HCT116 (cell line): ENCODE results near the gene CIRBP. TPM values are rescaled to one million over a fixed set of nuclear protein-coding genes. Genes with fewer than 3 reads are reported as not detected.

Experiments
- ATAC-seq: fragments of 200-7000 bp; cut with Tn5 transposase; 2 replicates; pipeline ENCODE4 v1.9.1; 2020; ENCODE audit warnings: mild to moderate bottlenecking, moderate library complexity
- BruUV-seq: library from RNA; stranded (reverse); fragments of 400-500 nt; replicated peaks from 2 replicates; lab custom pipeline; 2021; lab: Mats Ljungman, UMichigan
- CTCF ChIA-PET: fragments of 300-600 bp; sonication (Branson Sonifier 250); formaldehyde crosslinking; loops from one replicate; lab custom pipeline; 2021; ENCODE audit warnings: antibody characterized with exemption; lab: Charles Lee
- POLR2A ChIA-PET: fragments of 300-600, 350-600 bp; sonication (Branson Sonifier 250); formaldehyde crosslinking; loops from one replicate; lab custom pipeline; 2021; ENCODE audit warnings: antibody characterized with exemption; lab: Charles Lee
- RAD21 ChIA-PET, 2 experiments: fragments of 300-600 bp; sonication (Branson Sonifier 250); formaldehyde crosslinking; loops; one replicate each; lab custom pipeline; 2023; ENCODE audit warnings: low total read pairs in 2 of 2; ENCODE audit not compliant: uncharacterized antibody in 2 of 2, unreplicated experiment in 2 of 2, low non-redundant PET in 1 of 2; lab: Charles Lee
- DNase-seq: peaks from one replicate; pipeline ENCODE4 v3.0.0-alpha.2; 2010; ENCODE audit warnings: low read depth, low spot score
- H2AFZ ChIP-seq: fragments of 200-600 bp; shearing (Covaris generic), sonication (generic); 2 replicates; pipeline ENCODE4 v1.6.1; 2017; ENCODE audit warnings: low read depth, mixed run types, mixed read lengths, antibody characterized with exemption, low read length; ENCODE audit not compliant: poor library complexity, severe bottlenecking
- H3K27ac ChIP-seq: 2 replicates; pipeline ENCODE4 v1.5.1; 2012; ENCODE audit warnings: low read depth, low read length
- H3K27me3 ChIP-seq: fragments of 200-600 bp; sonication (generic); 2 replicates; pipeline ENCODE4 v1.6.1; 2016; ENCODE audit warnings: mixed run types, low read length, mixed read lengths; ENCODE audit not compliant: insufficient read depth
- H3K36me3 ChIP-seq, 2 experiments: fragments of 200-500 bp in 1 of 2; fragments of 200-600 bp in 1 of 2; sonication (Bioruptor generic) in 1 of 2; sonication (generic) in 1 of 2; 2 replicates each; pipeline versions ENCODE4 v1.5.1 to v1.6.1; 2014 to 2016; ENCODE audit warnings: low read length in 2 of 2, inconsistent platforms in 1 of 2, mixed read lengths in 1 of 2, mixed run types in 1 of 2; ENCODE audit not compliant: insufficient read depth in 2 of 2, control insufficient read depth in 1 of 2
- H3K4me1 ChIP-seq, 2 experiments: fragments of 200-600 bp in 1 of 2; sonication (generic) in 1 of 2; 2 replicates each; pipeline versions ENCODE4 v1.5.1 to v1.6.1; 2012 to 2017; ENCODE audit warnings: low read length in 2 of 2, inconsistent platforms in 1 of 2, mild to moderate bottlenecking in 1 of 2, mixed read lengths in 1 of 2, mixed run types in 1 of 2, moderate library complexity in 1 of 2; ENCODE audit not compliant: insufficient read depth in 2 of 2, control insufficient read depth in 1 of 2
- H3K4me2 ChIP-seq: fragments of 200-600 bp; sonication (generic); 2 replicates; pipeline ENCODE4 v1.6.1; 2017; ENCODE audit warnings: mixed run types, low read length, mixed read lengths
- H3K4me3 ChIP-seq, 2 experiments: fragments of 200-600 bp in 1 of 2; sonication (generic) in 1 of 2; replicated peaks in 1 of 2; 2 replicates each; pipeline ENCODE4 v1.5.1; 2011 to 2016; ENCODE audit warnings: low read length in 2 of 2, control low read depth in 1 of 2, low read depth in 1 of 2, mild to moderate bottlenecking in 1 of 2, mixed read lengths in 1 of 2, mixed run types in 1 of 2
- H3K79me2 ChIP-seq: fragments of 200-600 bp; sonication (generic); 2 replicates; pipeline ENCODE4 v1.6.1; 2017; ENCODE audit warnings: mild to moderate bottlenecking, mixed run types, low read length, moderate library complexity, mixed read lengths; ENCODE audit not compliant: insufficient read depth
- H3K9ac ChIP-seq: fragments of 200-600 bp; sonication (generic); 2 replicates; pipeline ENCODE4 v1.6.1; 2016; ENCODE audit warnings: low read length, mixed read lengths
- H3K9me2 ChIP-seq: fragments of 200-600 bp; sonication (generic), shearing (Covaris generic); 2 replicates; pipeline ENCODE4 v1.6.1; 2017; ENCODE audit warnings: mixed run types, mild to moderate bottlenecking, moderate library complexity; ENCODE audit not compliant: insufficient read depth
- H3K9me3 ChIP-seq, 2 experiments: fragments of 200-500 bp in 1 of 2; fragments of 200-600 bp in 1 of 2; sonication (Bioruptor generic) in 1 of 2; sonication (generic) in 1 of 2; 2 replicates each; pipeline ENCODE4 v1.6.1; 2014 to 2017; ENCODE audit warnings: low read length in 2 of 2, mixed read lengths in 2 of 2, inconsistent platforms in 1 of 2, low read depth in 1 of 2, mild to moderate bottlenecking in 1 of 2, mixed run types in 1 of 2, moderate library complexity in 1 of 2; ENCODE audit not compliant: control insufficient read depth in 1 of 2, insufficient read depth in 1 of 2
- H4K20me1 ChIP-seq: fragments of 200-600 bp; sonication (generic), shearing (Covaris generic); 2 replicates; pipeline ENCODE4 v1.6.1; 2017; ENCODE audit warnings: mixed run types, mild to moderate bottlenecking, moderate library complexity; ENCODE audit not compliant: insufficient read depth
- CEBPB ChIP-seq: IDR thresholded peaks from 2 replicates; pipeline ENCODE4 v1.6.1; 2012; ENCODE audit warnings: low read depth
- FOSL1 ChIP-seq: IDR thresholded peaks from 2 replicates; pipeline ENCODE4 v1.6.1; 2012; ENCODE audit warnings: low read depth
- POLR2AphosphoS5 ChIP-seq: IDR thresholded peaks from 2 replicates; pipeline ENCODE4 v1.6.1; 2011; ENCODE audit warnings: mild to moderate bottlenecking, low read depth, low read length, moderate library complexity
- YY1 ChIP-seq: IDR thresholded peaks from 2 replicates; pipeline ENCODE4 v1.6.1; 2011; ENCODE audit warnings: low read length, low read depth, moderate library complexity, mild to moderate bottlenecking; ENCODE audit not compliant: insufficient replicate concordance; ENCODE audit errors: extremely low read depth
- ZBTB33 ChIP-seq: IDR thresholded peaks from 2 replicates; pipeline ENCODE4 v1.6.1; 2011; ENCODE audit warnings: mild to moderate bottlenecking, low read length, moderate library complexity; ENCODE audit not compliant: insufficient replicate concordance; ENCODE audit errors: extremely low read depth
- ZFX ChIP-seq: fragments of 450-650 bp; IDR thresholded peaks from 2 replicates; pipeline ENCODE4 v1.6.1; 2017
- intact Hi-C: fragments of 100-400 bp; cut with micrococcal nuclease; formaldehyde crosslinking; loops from 2 replicates; pipeline ENCODE4 v1.10.0; 2022
- total RNA-seq: library from RNA; stranded (reverse); gene quantifications from one replicate; pipeline ENCODE4 v1.2.1, GENCODE V29; 2021; ENCODE audit not compliant: unreplicated experiment

Gene CIRBP
- total RNA-seq, 1 experiment from 2014 or later: 276 TPM

GRCh38 chr19:1250437-1251260 lies 18.5 kb upstream of the CIRBP start:
- ATAC-seq (no peak), DNase-seq (no peak)
- no peaks in the 10 kb centered on the region for H3K9me3 ChIP-seq
- H4K20me1 ChIP-seq: peaks cover 3% of the 10 kb centered on the region; the same call in 1 of the 2 replicates
- no peaks in the 10 kb centered on the region for H3K9me2 ChIP-seq
- H3K27ac ChIP-seq: peak overlapping the region; percentile 99
- peaks cover 33 to 74% of the 10 kb centered on the region in 2 experiments for H3K4me1 ChIP-seq
- ChIA-PET POLR2A (interaction anchor here (3.1 to 3.5 kb wide), 2 partner anchors 16 to 19 kb away, joined by 29 to 40 read pairs; partner anchors contain the start of gene CIRBP), CTCF (no interaction called here), RAD21 (no interaction called here)
- TF ChIP-seq POLR2AphosphoS5: peak; percentile 35; the same call in 1 of the 2 replicates
- TF ChIP-seq YY1: no peak
- no peak for TF ChIP-seq CEBPB
- TF ChIP-seq ZFX: peak; percentile 40; the same call in 1 of the 2 replicates
- H2AFZ ChIP-seq: no peak overlapping the region
- peak overlapping the region; percentile 99 for H3K4me2 ChIP-seq
- intact Hi-C loops: no loop called here
- BruUV-seq: no TSS peak
- H3K36me3 ChIP-seq: peaks cover 23 to 36% of the 10 kb centered on the region in 2 experiments
- no peaks in the 10 kb centered on the region for H3K27me3 ChIP-seq
- H3K4me3 ChIP-seq: peak overlapping the region; percentile 68 to 74
- peak overlapping the region; percentile 91 for H3K9ac ChIP-seq
- H3K79me2 ChIP-seq: peaks cover 59% of the 10 kb centered on the region

- H3K9ac ChIP-seq: peak overlapping the region; percentile 91
- peaks cover 3% of the 10 kb centered on the region; the same call in 1 of the 2 replicates for H4K20me1 ChIP-seq
- peaks cover 24 to 43% of the 10 kb centered on the region in 2 experiments for H3K36me3 ChIP-seq
- H3K4me2 ChIP-seq: peak overlapping the region; percentile 99
- H3K4me1 ChIP-seq: peaks cover 25 to 72% of the 10 kb centered on the region in 2 experiments
- no peak for TF ChIP-seq FOSL1
- TF ChIP-seq ZFX: peak; percentile 29; the same call in 1 of the 2 replicates
- no peak for TF ChIP-seq ZBTB33
- no peaks in the 10 kb centered on the region for H3K9me2 ChIP-seq
- BruUV-seq: TSS peak; percentile 52
- ChIA-PET RAD21 (interaction anchor here in 1 of 2 experiments (0.9 kb wide), 1 partner anchor 8 kb away, joined by 3 read pairs; no protein-coding TSS in a partner anchor), POLR2A (interaction anchor here (3.1 to 3.5 kb wide), 2 partner anchors 15 to 18 kb away, joined by 29 to 40 read pairs; partner anchors contain the start of gene CIRBP), CTCF (no interaction called here)
- H2AFZ ChIP-seq: no peak overlapping the region
- peaks cover 63% of the 10 kb centered on the region for H3K79me2 ChIP-seq
- H3K9me3 ChIP-seq: no peaks in the 10 kb centered on the region
- intact Hi-C loops: no loop called here
- no peaks in the 10 kb centered on the region for H3K27me3 ChIP-seq
- DNase-seq (no peak), ATAC-seq (no peak)
- peak overlapping the region; percentile 68 to 74 for H3K4me3 ChIP-seq
- H3K27ac ChIP-seq: peak overlapping the region; percentile 99
Observed at GRCh38 chr19:1251330-1252220, 17.6 kb upstream of the CIRBP start.
